ENCODE measurements around the gene RASSF7. TPM values are rescaled to one million over a fixed set of nuclear protein-coding genes. Genes with fewer than 3 reads are reported as not detected.

RASSF7 gene
- total RNA-seq = 100 to 1,000 TPM in 2 of 5 donors, 10 to 100 TPM in 3; 16.7 to 330 (median 86.6) TPM
- polyA plus RNA-seq = 100 to 1,000 TPM in 2 of 3 donors, 10 to 100 TPM in 1; 73.0 to 121 (median 103) TPM
- long read RNA-seq, donor 1, transcript RASSF7-201 (4 exons, 1,731 nt) = major isoform, 7 of 7 reads
- long read RNA-seq, donor 1, partial matches to known transcripts = 0 of 7 reads
- long read RNA-seq, donor 1, other reads (novel, unspliced or antisense) = 0 of 7 reads
- long read RNA-seq, donor 2, transcript RASSF7-201 (4 exons, 1,731 nt) = major isoform, 17 of 27 reads
- long read RNA-seq, donor 2, partial matches to known transcripts = 10 of 27 reads
- long read RNA-seq, donor 2, other reads (novel, unspliced or antisense) = 0 of 27 reads
- long read RNA-seq, donor 3, transcript RASSF7-201 (4 exons, 1,731 nt) = major isoform, 7 of 14 reads
- long read RNA-seq, donor 3, partial matches to known transcripts = 6 of 14 reads
- long read RNA-seq, donor 3, other reads (novel, unspliced or antisense) = 0 of 14 reads
- long read RNA-seq, donor 4 = 0 reads
- long read RNA-seq, donor 5, transcript RASSF7-201 (4 exons, 1,731 nt) = major isoform, 13 of 14 reads
- long read RNA-seq, donor 5, partial matches to known transcripts = 0 of 14 reads
- long read RNA-seq, donor 5, other reads (novel, unspliced or antisense) = 0 of 14 reads
- long read RNA-seq, donor 6, transcript RASSF7-207 (2 exons, 473 nt) = minor isoform, 5 of 131 reads
- long read RNA-seq, donor 6, transcript RASSF7-201 (4 exons, 1,731 nt) = major isoform, 25 of 131 reads
- long read RNA-seq, donor 6, partial matches to known transcripts = 84 of 131 reads
- long read RNA-seq, donor 6, other reads (novel, unspliced or antisense) = 13 of 131 reads
- long read RNA-seq, donor 7, transcript RASSF7-201 (4 exons, 1,731 nt) = major isoform, 7 of 16 reads
- long read RNA-seq, donor 7, partial matches to known transcripts = 7 of 16 reads
- long read RNA-seq, donor 7, other reads (novel, unspliced or antisense) = 0 of 16 reads
- long read RNA-seq, donor 8, transcript RASSF7-201 (4 exons, 1,731 nt) = major isoform, 17 of 24 reads
- long read RNA-seq, donor 8, partial matches to known transcripts = 5 of 24 reads
- long read RNA-seq, donor 8, other reads (novel, unspliced or antisense) = 0 of 24 reads
- long read RNA-seq, donor 9, transcript RASSF7-201 (4 exons, 1,731 nt) = major isoform, 6 of 7 reads
- long read RNA-seq, donor 9, partial matches to known transcripts = 0 of 7 reads
- long read RNA-seq, donor 9, other reads (novel, unspliced or antisense) = 0 of 7 reads
- long read RNA-seq, donor 10, transcript RASSF7-201 (4 exons, 1,731 nt) = major isoform, 5 of 11 reads
- long read RNA-seq, donor 10, partial matches to known transcripts = 5 of 11 reads
- long read RNA-seq, donor 10, other reads (novel, unspliced or antisense) = 0 of 11 reads

DNA sequence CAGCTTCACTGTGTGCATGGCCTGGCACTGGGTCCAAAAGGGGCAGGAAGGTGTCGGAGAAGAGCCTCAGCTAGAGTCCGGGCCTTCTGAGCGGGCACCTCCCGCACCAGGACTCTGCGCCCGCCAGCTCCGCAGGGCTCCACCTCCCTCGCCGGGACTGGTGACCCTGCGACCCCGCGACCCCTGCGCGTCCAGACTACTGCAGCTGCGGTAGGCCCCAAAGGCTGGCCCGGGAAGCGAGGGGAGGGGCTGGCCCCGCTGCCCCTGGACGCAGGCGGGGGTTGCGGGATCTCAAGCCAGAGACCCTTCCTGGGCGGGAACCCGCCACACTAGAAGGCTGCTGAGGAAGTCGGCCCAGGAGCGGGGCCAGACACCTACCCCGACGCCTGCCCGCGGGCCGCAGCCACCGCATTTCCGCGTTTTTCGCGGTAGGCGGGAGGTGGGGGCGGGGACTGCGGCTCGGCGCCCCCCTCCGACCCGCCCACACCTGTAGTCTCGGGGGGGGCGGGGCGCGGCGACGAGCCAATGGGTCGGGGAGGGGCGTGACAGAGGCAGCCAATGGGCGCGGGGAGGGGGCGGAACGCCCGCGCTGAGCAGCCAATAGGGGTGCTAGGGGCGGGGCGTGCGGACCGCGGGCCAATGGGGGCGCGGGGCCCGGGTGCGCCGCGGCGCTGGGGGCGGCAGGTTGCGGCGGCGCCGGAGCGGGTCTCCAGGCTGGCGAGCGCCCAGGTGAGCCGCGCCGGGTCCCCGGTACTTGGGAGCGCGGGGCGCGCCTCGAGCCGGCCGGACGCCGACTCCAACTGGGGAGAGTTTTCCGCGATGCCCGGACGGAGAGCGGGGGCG lies at the start of gene RASSF7, which contains the start of gene LMNTD2:
Gene RASSF7, plus strand, starts transcription at position 666 of the 843 bp plus-strand sequence. CDS start 799 bp downstream, outside the sequence.
Gene LMNTD2, minus strand, starts transcription at position 434 of the 843 bp plus-strand sequence. Its CDS starts 22 bp downstream, at position 412.
- 2 to 6% (median 4%) methylated on average over 21 to 94 of the region's 95 CpGs for WGBS, 5 donors
- Histone ChIP-seq H3K9me3 (no peaks in the 10 kb centered on the region), H3K4me1 (peaks cover 29 to 57% (median 51%) of the 10 kb centered on the region in 4 donors), H3K27me3 (peaks cover 0 to 42% (median 20%) of the 10 kb centered on the region in 3 donors), H3K27ac (peak within 1 kb of the TSS; percentile 90 to 98 (median 94)), H3K4me3 (peak within 1 kb of the TSS; percentile 84 to 92 (median 90)), H3K36me3 (peaks cover 0 to 16% (median 7%) of the 10 kb centered on the region in 4 donors)
- DNase-seq = peak; percentile 95 to 97
- peak in 1 of 4 donors; percentile 24 for TF ChIP-seq POLR2A (IDR thresholded peaks at IDR 0.05)
- peak in 2 of 3 donors; percentile 82 to 88 for TF ChIP-seq POLR2AphosphoS5 (IDR thresholded peaks at IDR 0.05)
- TF ChIP-seq, protein P1, sequence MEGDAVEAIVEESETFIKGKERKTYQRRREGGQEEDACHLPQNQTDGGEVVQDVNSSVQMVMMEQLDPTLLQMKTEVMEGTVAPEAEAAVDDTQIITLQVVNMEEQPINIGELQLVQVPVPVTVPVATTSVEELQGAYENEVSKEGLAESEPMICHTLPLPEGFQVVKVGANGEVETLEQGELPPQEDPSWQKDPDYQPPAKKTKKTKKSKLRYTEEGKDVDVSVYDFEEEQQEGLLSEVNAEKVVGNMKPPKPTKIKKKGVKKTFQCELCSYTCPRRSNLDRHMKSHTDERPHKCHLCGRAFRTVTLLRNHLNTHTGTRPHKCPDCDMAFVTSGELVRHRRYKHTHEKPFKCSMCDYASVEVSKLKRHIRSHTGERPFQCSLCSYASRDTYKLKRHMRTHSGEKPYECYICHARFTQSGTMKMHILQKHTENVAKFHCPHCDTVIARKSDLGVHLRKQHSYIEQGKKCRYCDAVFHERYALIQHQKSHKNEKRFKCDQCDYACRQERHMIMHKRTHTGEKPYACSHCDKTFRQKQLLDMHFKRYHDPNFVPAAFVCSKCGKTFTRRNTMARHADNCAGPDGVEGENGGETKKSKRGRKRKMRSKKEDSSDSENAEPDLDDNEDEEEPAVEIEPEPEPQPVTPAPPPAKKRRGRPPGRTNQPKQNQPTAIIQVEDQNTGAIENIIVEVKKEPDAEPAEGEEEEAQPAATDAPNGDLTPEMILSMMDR (IDR thresholded peaks at IDR 0.05) = no peak
- TF ChIP-seq EP300 (IDR thresholded peaks at IDR 0.05) = no peak
- intact Hi-C loops (cut with DNase I; ENCODE audit: low total_unique reads) = no loop called here

GRCh38 chr11:512761-513595 lies 47.8 kb upstream of the RASSF7 start:
- peaks cover 0 to 13% (median 8%) of the 10 kb centered on the region in 4 donors for H3K9me3 ChIP-seq
- H3K36me3 ChIP-seq = peaks cover 0 to 61% (median 45%) of the 10 kb centered on the region in 4 donors
- H3K27ac ChIP-seq = no peak overlapping the region
- TF ChIP-seq, protein P1 (IDR thresholded peaks at IDR 0.05) = no peak
- no peak for TF ChIP-seq POLR2A (IDR thresholded peaks at IDR 0.05)
- no peak for TF ChIP-seq EP300 (IDR thresholded peaks at IDR 0.05)
- TF ChIP-seq POLR2AphosphoS5 (IDR thresholded peaks at IDR 0.05) = no peak
- H3K27me3 ChIP-seq = no peaks in the 10 kb centered on the region
- H3K4me3 ChIP-seq = no peak overlapping the region
- 89 to 94% (median 93%) methylated on average over 29 of the region's 29 CpGs for WGBS, 5 donors
- DNase-seq = no peak
- intact Hi-C loops (cut with DNase I; ENCODE audit: low total_unique reads) = no loop called here
- peaks cover 1 to 10% (median 7%) of the 10 kb centered on the region in 4 donors for H3K4me1 ChIP-seq

DNA sequence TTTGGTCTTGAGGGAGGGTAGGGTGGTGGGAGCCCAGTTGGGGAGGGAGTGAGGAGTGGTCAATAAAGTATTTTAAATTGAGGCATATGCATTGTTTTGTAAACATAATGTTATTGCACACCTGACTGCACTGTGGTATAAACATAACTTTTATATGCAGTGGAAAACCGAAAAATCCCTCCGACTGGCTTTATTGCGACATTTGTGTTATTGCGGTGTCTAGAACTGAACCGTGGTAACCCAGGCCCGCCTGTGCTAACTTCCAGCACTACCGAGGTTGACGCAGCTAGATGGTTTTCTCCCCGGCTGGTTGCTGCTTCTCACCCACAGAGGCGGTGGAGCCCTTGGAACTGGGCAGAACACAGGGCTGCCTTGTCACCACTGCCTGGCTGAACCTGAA lies 46.2 kb upstream of the RASSF7 start:
- Histone ChIP-seq H3K36me3 (peaks cover 0 to 52% (median 36%) of the 10 kb centered on the region in 4 donors), H3K4me3 (no peak overlapping the region), H3K9me3 (peaks cover 0 to 13% (median 8%) of the 10 kb centered on the region in 4 donors), H3K4me1 (peaks cover 0 to 16% (median 12%) of the 10 kb centered on the region in 4 donors), H3K27me3 (no peaks in the 10 kb centered on the region), H3K27ac (no peak overlapping the region)
- WGBS, 5 donors = 82 to 97% (median 92%) methylated on average over 10 of the region's 10 CpGs
- TF ChIP-seq POLR2A (IDR thresholded peaks at IDR 0.05) (no peak), EP300 (IDR thresholded peaks at IDR 0.05) (no peak), POLR2AphosphoS5 (IDR thresholded peaks at IDR 0.05) (no peak)
- TF ChIP-seq, protein P1 (IDR thresholded peaks at IDR 0.05) = no peak
- intact Hi-C loops (cut with DNase I; ENCODE audit: low total_unique reads) = no loop called here
- no peak for DNase-seq
